CD14-positive monocyte (primary cell): ENCODE measurements around the gene RGS14. TPM values are rescaled to one million over a fixed set of nuclear protein-coding genes. Genes with fewer than 3 reads are reported as not detected.

ENCODE experiments used
- DNase-seq, 3 donors: peaks; one replicate each; pipeline ENCODE4 v3.0.0-alpha.2; 2011 to 2022
- H2AFZ ChIP-seq: 2 replicates; pipeline ENCODE4 v1.6.0; 2012; ENCODE audit warnings: mild to moderate bottlenecking, low read depth, low read length, inconsistent platforms; ENCODE audit not compliant: insufficient read depth, poor library complexity, severe bottlenecking
- H3K27ac ChIP-seq, 2 donors: 1 replicate in 1 of 2; 2 replicates in 1 of 2; pipeline ENCODE4 v1.5.1; 2012 to 2013; ENCODE audit warnings: low read length in 2 of 2, control low read depth in 1 of 2, inconsistent platforms in 1 of 2, low read depth in 1 of 2, mild to moderate bottlenecking in 1 of 2
- H3K27me3 ChIP-seq, 2 donors: one replicate each; pipeline versions ENCODE4 v1.6.0 to v1.6.1; 2011 to 2013; ENCODE audit warnings: low read length in 2 of 2; ENCODE audit not compliant: control insufficient read depth in 2 of 2, insufficient read depth in 2 of 2
- H3K36me3 ChIP-seq, 2 donors: replicated peaks in 1 of 2; 1 replicate in 1 of 2; 2 replicates in 1 of 2; pipeline versions ENCODE4 v1.5.1 to v1.6.1; 2012 to 2013; ENCODE audit warnings: low read length in 2 of 2, control low read depth in 1 of 2, inconsistent platforms in 1 of 2, mild to moderate bottlenecking in 1 of 2; ENCODE audit not compliant: insufficient read depth in 2 of 2, control insufficient read depth in 1 of 2
- H3K4me1 ChIP-seq, 2 donors: 1 replicate in 1 of 2; 2 replicates in 1 of 2; pipeline versions ENCODE4 v1.5.1 to v1.6.1; 2012 to 2013; ENCODE audit warnings: low read length in 2 of 2, control low read depth in 1 of 2, inconsistent platforms in 1 of 2, mild to moderate bottlenecking in 1 of 2, moderate library complexity in 1 of 2; ENCODE audit not compliant: insufficient read depth in 2 of 2, control insufficient read depth in 1 of 2
- H3K4me2 ChIP-seq: replicated peaks from 2 replicates; pipeline ENCODE3; 2012; ENCODE audit warnings: low read length, moderate library complexity, mild to moderate bottlenecking; ENCODE audit not compliant: poor library complexity, severe bottlenecking; ENCODE audit errors: extremely low read depth
- H3K4me3 ChIP-seq, 3 experiments: fragments of 200-600 bp in 1 of 3; sonication (generic) in 1 of 3; replicated peaks in 1 of 3; 1 replicate in 2 of 3; 2 replicates in 1 of 3; pipeline ENCODE4 v1.5.1; 2011 to 2013; ENCODE audit warnings: low read length in 3 of 3, mild to moderate bottlenecking in 3 of 3, control low read depth in 2 of 3, low read depth in 2 of 3, inconsistent platforms in 1 of 3, moderate library complexity in 1 of 3
- H3K79me2 ChIP-seq: 2 replicates; pipeline ENCODE4 v1.6.0; 2012; ENCODE audit warnings: mild to moderate bottlenecking, control low read depth, inconsistent platforms, low read length, moderate library complexity; ENCODE audit not compliant: insufficient read depth
- H3K9ac ChIP-seq: 2 replicates; pipeline ENCODE4 v1.6.0; 2017; ENCODE audit warnings: low read length, mild to moderate bottlenecking; ENCODE audit not compliant: insufficient read depth, poor library complexity, severe bottlenecking
- H3K9me3 ChIP-seq, 2 donors: replicated peaks in 1 of 2; 1 replicate in 1 of 2; 2 replicates in 1 of 2; pipeline versions ENCODE4 v1.5.1 to v1.6.1; 2012 to 2013; ENCODE audit warnings: low read length in 2 of 2, control low read depth in 1 of 2; ENCODE audit not compliant: control insufficient read depth in 1 of 2, insufficient read depth in 1 of 2
- H4K20me1 ChIP-seq: 2 replicates; pipeline ENCODE4 v1.6.0; 2012; ENCODE audit warnings: mild to moderate bottlenecking, low read length, control low read depth, moderate library complexity; ENCODE audit not compliant: insufficient read depth
- H3K27ac Mint-ChIP-seq, 7 donors: one replicate each; pipeline ENCODE4 v1.8.0; 2020; ENCODE audit warnings: mild to moderate bottlenecking in 7 of 7, mixed read lengths in 7 of 7, moderate library complexity in 6 of 7, inconsistent platforms in 2 of 7
- H3K27me3 Mint-ChIP-seq, 3 donors: one replicate each; pipeline ENCODE4 v1.8.0; 2021 to 2022; ENCODE audit warnings: low read depth in 3 of 3, mild to moderate bottlenecking in 3 of 3, mixed read lengths in 3 of 3, moderate library complexity in 3 of 3, inconsistent platforms in 1 of 3
- H3K36me3 Mint-ChIP-seq, 2 donors: one replicate each; pipeline ENCODE4 v1.8.0; 2020; ENCODE audit warnings: mixed read lengths in 2 of 2, inconsistent platforms in 1 of 2, mild to moderate bottlenecking in 1 of 2
- H3K4me1 Mint-ChIP-seq: one replicate; pipeline ENCODE4 v1.8.0; 2020; ENCODE audit warnings: mild to moderate bottlenecking, mixed read lengths
- H3K4me3 Mint-ChIP-seq, 2 donors: one replicate each; pipeline ENCODE4 v1.8.0; 2020; ENCODE audit warnings: mild to moderate bottlenecking in 2 of 2, mixed read lengths in 2 of 2, moderate library complexity in 1 of 2
- H3K9me3 Mint-ChIP-seq, 7 donors: one replicate each; pipeline ENCODE4 v1.8.0; 2020 to 2022; ENCODE audit warnings: mixed read lengths in 7 of 7, mild to moderate bottlenecking in 6 of 7, moderate library complexity in 6 of 7, inconsistent platforms in 2 of 7
- CTCF ChIP-seq: fragments of 200-600 bp; IDR thresholded peaks from one replicate; pipeline ENCODE4 v1.8.0; 2022; ENCODE audit warnings: antibody characterized with exemption, mild to moderate bottlenecking
- WGBS: methylation state at CpG from one replicate; pipeline ENCODE4 v1.1.5; 2013; ENCODE audit warnings: missing lambda C conversion rate; ENCODE audit not compliant: insufficient coverage; 5-methylcytosine and 5-hydroxymethylcytosine counted together
- intact Hi-C, 2 donors: fragments of 100-400 bp; cut with micrococcal nuclease; formaldehyde crosslinking; loops; one replicate each; pipeline versions ENCODE4 v1.15.0 to v1.15.1; 2023
- polyA plus RNA-seq, 3 donors: library from polyadenylated mRNA; depleted of rRNA in 1 of 3; unstranded in 2 of 3; stranded (reverse) in 1 of 3; fragments of 300-500 nt in 2 of 3; fragments of >200 nt in 1 of 3; fragmentation: Illumina TruSeq in 2 of 3; gene quantifications; 1 replicate in 2 of 3; 2 replicates in 1 of 3; pipeline ENCODE4 v1.2.3, GENCODE V29; 2012 to 2021

The RGS14 gene
- polyA plus RNA-seq, 3 donors: 35.4 to 186 (median 43.5) TPM

GRCh38 chr5:177320879-177321278 lies 36.8 kb upstream of the RGS14 start:
- no peak for TF ChIP-seq CTCF
- peak overlapping the region in 1 of 2 donors; percentile 1 for H3K27ac ChIP-seq
- H3K27me3 ChIP-seq: no peaks in the 10 kb centered on the region
- DNase-seq: peak; percentile 58 to 75 (median 73)
- Mint-ChIP-seq H3K27me3 (peaks cover 0 to 2% (median 2%) of the 10 kb centered on the region in 3 donors), H3K27ac (peak overlapping the region in 6 of 7 donors; percentile 40 to 81 (median 60)), H3K4me3 (no peak overlapping the region), H3K9me3 (peaks cover 7 to 12% (median 10%) of the 10 kb centered on the region in 7 donors), H3K4me1 (peaks cover 39% of the 10 kb centered on the region), H3K36me3 (peaks cover 27 to 47% of the 10 kb centered on the region in 2 donors)
- no peak overlapping the region for H3K4me3 ChIP-seq
- H3K4me1 ChIP-seq: peaks cover 15 to 33% of the 10 kb centered on the region in 2 donors
- peak overlapping the region; percentile 7 for H2AFZ ChIP-seq
- intact Hi-C loops: no loop called here
- H3K4me2 ChIP-seq: peak overlapping the region; percentile 12
- H4K20me1 ChIP-seq: peaks cover 20% of the 10 kb centered on the region
- H3K36me3 ChIP-seq: peaks cover 0 to 2% of the 10 kb centered on the region in 2 donors
- WGBS: 10% methylated on average over 4 of the region's 7 CpGs
- no peaks in the 10 kb centered on the region for H3K79me2 ChIP-seq
- H3K9me3 ChIP-seq: peaks cover 4 to 8% of the 10 kb centered on the region in 2 donors
- no peak overlapping the region for H3K9ac ChIP-seq

- peaks cover 19 to 42% of the 10 kb centered on the region in 2 donors for H3K36me3 ChIP-seq
- 100% methylated on average over 1 of the region's 1 CpG for WGBS
- Mint-ChIP-seq H3K27ac (no peak overlapping the region), H3K4me1 (peaks cover 30% of the 10 kb centered on the region), H3K4me3 (no peak overlapping the region), H3K36me3 (peaks cover 36 to 60% of the 10 kb centered on the region in 2 donors), H3K9me3 (no peaks in the 10 kb centered on the region), H3K27me3 (peaks cover 0 to 6% (median 2%) of the 10 kb centered on the region in 3 donors)
- no peak overlapping the region for H2AFZ ChIP-seq
- no peaks in the 10 kb centered on the region for H3K27me3 ChIP-seq
- H3K27ac ChIP-seq: no peak overlapping the region
- DNase-seq: no peak
- no peak overlapping the region for H3K9ac ChIP-seq
- no peaks in the 10 kb centered on the region for H3K79me2 ChIP-seq
- no peak overlapping the region for H3K4me2 ChIP-seq
- peaks cover 5 to 19% of the 10 kb centered on the region in 2 donors for H3K4me1 ChIP-seq
- H3K9me3 ChIP-seq: no peaks in the 10 kb centered on the region
- TF ChIP-seq CTCF: no peak
- no peak overlapping the region for H3K4me3 ChIP-seq
- H4K20me1 ChIP-seq: peaks cover 11% of the 10 kb centered on the region
- intact Hi-C loops: loop anchor here in 1 of 2 donors (2.0 kb wide), 1 partner anchor 67 kb away; no protein-coding TSS in a partner anchor
Measured at GRCh38 chr5:177325868-177326381, 31.8 kb upstream of the RGS14 start.
